ENCODE data around the gene NIM1K. TPM values are rescaled to one million over a fixed set of nuclear protein-coding genes. Genes with fewer than 3 reads are reported as not detected.
"Not testable (repeated sequence)": the region's sequence is repeated elsewhere in the genome, so short reads cannot be mapped to it uniquely, and the experiment has no call there.

The NIM1K gene
- total and polyA plus RNA-seq, 4 experiments from 2014 or later = 0.24 to 0.40 (median 0.27) TPM

DNA sequence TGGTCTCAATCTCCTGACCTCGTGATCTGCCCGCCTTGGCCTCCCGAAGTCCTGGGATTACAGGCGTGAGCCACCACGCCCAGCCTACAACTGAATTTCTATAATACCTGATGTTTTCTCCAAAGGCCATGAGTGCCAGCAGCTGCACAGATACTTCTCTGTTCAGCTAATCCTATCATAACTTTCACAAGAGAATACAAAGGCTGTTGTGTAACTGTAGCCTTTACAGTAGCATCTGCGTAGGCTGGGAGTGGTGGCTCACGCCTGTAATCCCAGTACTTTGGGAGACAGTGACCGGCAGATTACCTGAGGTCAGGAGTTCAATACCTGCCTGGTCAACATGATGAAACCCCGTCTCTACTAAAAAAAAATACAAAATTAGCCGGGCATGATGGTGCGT, 8.9 kb upstream of the NIM1K start:
- H3K27ac Mint-ChIP-seq; H3K4me1 ChIP-seq (ENCODE audit: insufficient read depth, low read length); H3K4me3 Mint-ChIP-seq; CTCF ChIA-PET (ENCODE audit: partially characterized antibody); H3K27me3 ChIP-seq (ENCODE audit: insufficient read depth, low read length); H3K27ac ChIP-seq (ENCODE audit: low read depth, low read length); POLR2A ChIA-PET (ENCODE audit: partially characterized antibody); H3K4me1 Mint-ChIP-seq; H3K36me3 ChIP-seq (ENCODE audit: insufficient read depth, low read length); intact Hi-C loops (cut with micrococcal nuclease); DNase-seq; H3K27me3 Mint-ChIP-seq; H3K4me3 ChIP-seq (ENCODE audit: low read length in 2 of 2); H3K9me3 Mint-ChIP-seq; H3K9me3 ChIP-seq (ENCODE audit: control insufficient read depth in 1 of 2, low read length in 2 of 2): not testable (repeated sequence)
- peaks cover 27 to 28% of the 10 kb centered on the region in 2 donors for H3K36me3 Mint-ChIP-seq

DNA sequence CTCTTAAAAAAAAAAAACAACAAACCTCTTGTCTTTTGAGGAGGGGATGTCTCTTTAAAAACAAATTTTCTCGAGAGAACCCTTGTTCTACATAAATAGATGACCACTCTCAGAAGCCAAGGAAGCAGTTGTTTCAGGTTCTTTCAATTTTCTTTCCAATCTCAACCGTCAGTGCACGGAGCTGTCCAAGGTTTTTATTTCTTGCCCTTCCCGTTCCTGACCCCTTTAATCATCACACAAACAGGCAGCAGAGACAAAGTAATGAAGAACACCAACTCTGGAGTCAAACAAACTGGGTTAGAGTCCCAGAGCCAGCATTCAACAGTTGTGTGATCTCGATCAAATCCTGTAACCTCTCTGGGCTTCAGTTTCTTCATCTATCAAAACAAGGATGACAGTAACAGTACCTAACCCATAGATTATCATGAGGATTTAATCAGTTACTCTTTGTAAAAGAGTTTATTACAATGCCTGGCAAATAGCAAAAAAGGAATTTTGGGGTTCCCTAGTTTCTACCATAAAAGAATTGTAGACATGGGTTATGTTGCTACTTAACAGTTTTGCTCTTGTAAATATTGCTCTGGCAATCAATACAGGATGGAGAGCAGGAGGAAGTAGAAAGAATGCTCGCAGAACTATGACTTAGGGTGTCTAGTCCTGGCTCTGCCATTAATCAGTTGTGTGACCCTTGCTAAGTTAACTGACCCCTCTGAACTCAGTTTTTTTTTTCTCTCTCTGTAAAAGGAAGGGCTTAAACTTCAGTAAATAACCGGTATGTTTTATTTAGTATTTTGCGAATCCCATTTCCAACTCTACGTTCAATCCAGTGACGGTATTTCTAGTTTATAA, 1.0 kb upstream of the NIM1K start:
- Mint-ChIP-seq H3K4me3 (peak overlapping the region; percentile 50 to 92 (median 86)), H3K9me3 (peaks cover 0 to 5% (median 2%) of the 10 kb centered on the region in 8 donors), H3K27me3 (peaks cover 12 to 18% of the 10 kb centered on the region in 2 donors), H3K4me1 (peaks cover 14 to 30% (median 21%) of the 10 kb centered on the region in 4 donors), H3K27ac (peak overlapping the region in 2 of 7 donors; percentile 10 to 65), H3K36me3 (peaks cover 5 to 11% of the 10 kb centered on the region in 2 donors)
- Histone ChIP-seq H3K4me3 (ENCODE audit: low read length in 2 of 2) (no peak overlapping the region), H3K27me3 (ENCODE audit: insufficient read depth, low read length) (no peaks in the 10 kb centered on the region), H3K27ac (ENCODE audit: low read depth, low read length) (no peak overlapping the region), H3K36me3 (ENCODE audit: insufficient read depth, low read length) (no peaks in the 10 kb centered on the region), H3K4me1 (ENCODE audit: insufficient read depth, low read length) (peaks cover 28% of the 10 kb centered on the region), H3K9me3 (ENCODE audit: control insufficient read depth in 1 of 2, low read length in 2 of 2) (no peaks in the 10 kb centered on the region)
- ChIA-PET POLR2A (ENCODE audit: partially characterized antibody) (no interaction called here), CTCF (ENCODE audit: partially characterized antibody) (no interaction called here)
- intact Hi-C loops (cut with micrococcal nuclease) = no loop called here
- no peak for DNase-seq

DNA sequence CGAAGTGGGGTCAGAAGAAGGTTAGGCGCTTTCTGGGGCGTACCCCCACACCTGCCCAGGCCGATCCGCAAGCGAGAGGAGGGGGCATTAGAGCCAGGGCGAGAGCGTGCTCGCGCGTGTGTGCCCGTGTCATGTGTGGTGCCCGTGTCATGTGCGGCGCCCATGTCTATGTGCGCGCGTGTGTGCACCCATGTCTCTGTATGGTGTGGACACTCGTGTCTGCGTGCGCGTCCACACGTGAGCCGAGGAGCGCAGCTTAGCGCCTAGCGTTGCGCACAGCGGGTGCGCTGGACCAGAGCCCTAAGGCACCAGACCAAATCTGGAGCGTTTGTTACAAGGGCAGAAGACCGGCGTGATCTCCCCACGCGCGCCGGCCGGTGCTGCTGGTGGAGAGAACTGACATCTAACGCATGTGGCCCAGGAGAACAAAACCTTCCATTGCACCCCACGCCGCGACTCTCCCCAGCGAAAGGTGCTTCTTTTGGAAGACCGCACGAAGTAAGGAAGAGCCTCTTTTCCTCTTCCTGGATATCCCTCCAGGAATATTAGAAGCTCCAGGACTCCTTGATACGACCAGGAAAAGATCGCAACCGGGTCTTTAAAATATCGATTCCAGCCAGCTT, 644 bp downstream of the NIM1K start:
- Mint-ChIP-seq H3K27me3 (peaks cover 14 to 18% of the 10 kb centered on the region in 2 donors), H3K4me1 (peaks cover 14 to 30% (median 21%) of the 10 kb centered on the region in 4 donors), H3K27ac (peak overlapping the region; percentile 7 to 91 (median 81)), H3K9me3 (peaks cover 0 to 5% (median 2%) of the 10 kb centered on the region in 8 donors), H3K36me3 (peaks cover 5 to 7% of the 10 kb centered on the region in 2 donors), H3K4me3 (peak overlapping the region; percentile 85 to 92 (median 89))
- Histone ChIP-seq H3K36me3 (ENCODE audit: insufficient read depth, low read length) (no peaks in the 10 kb centered on the region), H3K4me1 (ENCODE audit: insufficient read depth, low read length) (peaks cover 28% of the 10 kb centered on the region), H3K27me3 (ENCODE audit: insufficient read depth, low read length) (no peaks in the 10 kb centered on the region), H3K9me3 (ENCODE audit: control insufficient read depth in 1 of 2, low read length in 2 of 2) (no peaks in the 10 kb centered on the region), H3K4me3 (ENCODE audit: low read length in 2 of 2) (peak overlapping the region in 1 of 2 donors; percentile 58), H3K27ac (ENCODE audit: low read depth, low read length) (no peak overlapping the region)
- ChIA-PET POLR2A (ENCODE audit: partially characterized antibody) (no interaction called here), CTCF (ENCODE audit: partially characterized antibody) (no interaction called here)
- intact Hi-C loops (cut with micrococcal nuclease) = no loop called here
- peak in 3 of 5 donors; percentile 11 to 33 (median 26) for DNase-seq

DNA sequence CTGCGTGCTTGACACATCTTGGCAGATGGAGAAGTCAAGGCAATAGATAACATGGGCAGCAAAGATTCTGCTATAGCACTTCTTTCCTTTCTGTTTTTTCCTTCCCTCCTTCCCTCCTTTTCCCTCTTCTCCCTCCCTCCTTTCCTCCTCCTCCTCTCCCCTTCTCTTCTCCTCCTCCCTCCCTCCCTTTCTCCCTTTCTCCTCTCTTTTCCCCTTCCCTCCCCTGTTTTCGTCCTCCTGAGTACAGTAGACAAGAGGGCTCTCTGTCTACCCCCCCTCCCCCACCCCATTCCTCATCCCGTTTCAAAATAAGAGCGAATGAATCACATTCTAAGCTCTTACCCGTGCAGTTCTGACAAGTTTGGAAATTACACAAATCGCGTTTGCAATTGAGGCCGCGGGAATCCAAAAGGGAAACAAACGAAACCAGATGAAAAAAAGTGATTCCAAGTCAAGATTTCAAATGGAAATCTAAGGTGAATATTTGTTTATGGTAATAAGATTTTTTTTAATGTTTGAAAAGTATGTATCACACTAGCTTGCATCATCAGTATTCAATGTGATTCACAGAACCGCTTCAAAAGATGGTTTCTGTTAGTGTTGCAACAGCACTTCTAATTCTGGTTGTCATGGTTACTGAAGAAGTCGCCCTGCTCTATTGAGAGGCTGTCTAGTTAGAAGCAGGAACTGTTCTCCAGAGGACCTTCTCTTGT, 1.3 kb downstream of the NIM1K start:
- ChIA-PET POLR2A (ENCODE audit: partially characterized antibody) (no interaction called here), CTCF (ENCODE audit: partially characterized antibody) (no interaction called here)
- intact Hi-C loops (cut with micrococcal nuclease) = no loop called here
- Histone ChIP-seq H3K27ac (ENCODE audit: low read depth, low read length) (no peak overlapping the region), H3K4me3 (ENCODE audit: low read length in 2 of 2) (peak overlapping the region in 1 of 2 donors; percentile 58), H3K9me3 (ENCODE audit: control insufficient read depth in 1 of 2, low read length in 2 of 2) (no peaks in the 10 kb centered on the region), H3K27me3 (ENCODE audit: insufficient read depth, low read length) (no peaks in the 10 kb centered on the region), H3K36me3 (ENCODE audit: insufficient read depth, low read length) (no peaks in the 10 kb centered on the region), H3K4me1 (ENCODE audit: insufficient read depth, low read length) (peaks cover 28% of the 10 kb centered on the region)
- peak overlapping the region; percentile 53 to 91 (median 86) for H3K27ac Mint-ChIP-seq
- H3K4me1 Mint-ChIP-seq = peaks cover 14 to 30% (median 21%) of the 10 kb centered on the region in 4 donors
- H3K4me3 Mint-ChIP-seq = peak overlapping the region; percentile 85 to 92 (median 89)
- H3K27me3 Mint-ChIP-seq = peaks cover 15 to 18% of the 10 kb centered on the region in 2 donors
- H3K36me3 Mint-ChIP-seq = peaks cover 0 to under 1% of the 10 kb centered on the region in 2 donors
- H3K9me3 Mint-ChIP-seq = peaks cover 0 to 1% (median 0%) of the 10 kb centered on the region in 8 donors
- DNase-seq = peak; percentile 24 to 71 (median 59)

DNA sequence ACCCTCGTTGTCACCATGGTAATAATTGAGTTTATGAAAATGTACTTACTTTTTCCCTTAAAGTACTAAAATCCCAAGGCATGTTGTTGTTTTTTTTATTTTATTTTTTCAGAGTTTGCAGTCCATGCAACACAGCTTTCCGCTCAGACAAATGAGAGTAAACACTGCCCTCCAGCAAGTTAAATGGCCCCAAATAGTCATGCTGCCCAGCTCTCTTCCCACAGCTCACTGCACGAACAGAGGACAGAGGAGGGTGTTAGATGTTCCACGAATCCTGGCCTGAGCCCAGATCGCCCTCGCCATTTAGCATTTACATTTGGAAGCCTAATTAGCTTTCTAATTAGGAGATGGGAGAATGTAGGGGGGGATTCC, 1.9 kb downstream of the NIM1K start:
- Mint-ChIP-seq H3K27me3 (peaks cover 15 to 18% of the 10 kb centered on the region in 2 donors), H3K4me3 (peak overlapping the region in 5 of 8 donors; percentile 87 to 92 (median 90)), H3K27ac (peak overlapping the region in 6 of 7 donors; percentile 35 to 91 (median 76)), H3K4me1 (peaks cover 14 to 30% (median 21%) of the 10 kb centered on the region in 4 donors), H3K9me3 (no peaks in the 10 kb centered on the region), H3K36me3 (no peaks in the 10 kb centered on the region)
- Histone ChIP-seq H3K36me3 (ENCODE audit: insufficient read depth, low read length) (no peaks in the 10 kb centered on the region), H3K27me3 (ENCODE audit: insufficient read depth, low read length) (no peaks in the 10 kb centered on the region), H3K4me1 (ENCODE audit: insufficient read depth, low read length) (peaks cover 28% of the 10 kb centered on the region), H3K27ac (ENCODE audit: low read depth, low read length) (no peak overlapping the region), H3K4me3 (ENCODE audit: low read length in 2 of 2) (no peak overlapping the region), H3K9me3 (ENCODE audit: control insufficient read depth in 1 of 2, low read length in 2 of 2) (no peaks in the 10 kb centered on the region)
- ChIA-PET CTCF (ENCODE audit: partially characterized antibody) (interaction anchor here (1.2 kb wide), 1 partner anchor 28 kb away, joined by 3 read pairs; no protein-coding TSS in a partner anchor), POLR2A (ENCODE audit: partially characterized antibody) (no interaction called here)
- no peak for DNase-seq
- intact Hi-C loops (cut with micrococcal nuclease) = no loop called here

DNA sequence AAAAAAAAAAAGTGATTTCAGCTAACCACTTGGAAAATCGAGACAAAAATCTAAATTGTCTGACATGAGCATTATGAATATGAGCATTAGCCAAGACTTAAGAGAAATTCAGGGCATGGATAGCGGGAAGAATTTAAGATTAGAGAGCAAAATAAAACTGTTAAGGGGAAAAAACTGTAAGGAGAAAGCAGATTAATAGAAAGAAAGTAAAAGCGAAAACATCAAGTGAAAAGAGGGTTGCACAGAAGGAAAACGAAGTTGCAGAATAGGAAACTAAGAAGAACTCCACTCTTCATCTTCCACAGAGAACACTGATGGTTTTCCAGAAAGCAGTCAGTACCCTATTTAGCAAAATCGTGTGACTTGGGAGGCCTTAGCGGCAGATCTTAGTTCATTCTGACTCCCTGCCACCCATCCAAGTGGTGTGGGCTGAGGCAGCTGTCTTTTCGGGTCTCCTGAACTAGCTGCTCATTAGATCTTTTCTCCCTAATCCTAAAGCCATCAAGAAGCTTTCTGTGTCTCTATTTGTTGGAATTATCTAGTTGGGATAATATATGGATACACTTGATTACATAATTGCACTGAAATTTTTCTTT, 3.7 kb downstream of the NIM1K start:
- H3K4me3 ChIP-seq (ENCODE audit: low read length in 2 of 2) = no peak overlapping the region
- ChIA-PET CTCF (ENCODE audit: partially characterized antibody) (no interaction called here), POLR2A (ENCODE audit: partially characterized antibody) (interaction anchor here (1.0 kb wide), 1 partner anchor 16 kb away, joined by 3 read pairs; no protein-coding TSS in a partner anchor)
- Mint-ChIP-seq H3K27me3 (peaks cover 16 to 20% of the 10 kb centered on the region in 2 donors), H3K36me3 (no peaks in the 10 kb centered on the region), H3K4me3 (no peak overlapping the region), H3K4me1 (peaks cover 14 to 28% (median 20%) of the 10 kb centered on the region in 4 donors), H3K27ac (peak overlapping the region in 1 of 7 donors; percentile 58), H3K9me3 (peaks cover 0 to 2% (median 0%) of the 10 kb centered on the region in 8 donors)
- H3K9me3 ChIP-seq (ENCODE audit: control insufficient read depth in 1 of 2, low read length in 2 of 2) = no peaks in the 10 kb centered on the region
- H3K36me3 ChIP-seq (ENCODE audit: insufficient read depth, low read length) = no peaks in the 10 kb centered on the region
- intact Hi-C loops (cut with micrococcal nuclease) = no loop called here
- DNase-seq = no peak
- H3K27me3 ChIP-seq (ENCODE audit: insufficient read depth, low read length) = no peaks in the 10 kb centered on the region
- no peak overlapping the region for H3K27ac ChIP-seq (ENCODE audit: low read depth, low read length)
- peaks cover 28% of the 10 kb centered on the region for H3K4me1 ChIP-seq (ENCODE audit: insufficient read depth, low read length)

All from CD4-positive, alpha-beta memory T cell (primary cell).